ENCODE results near the gene IGSF21.

GRCh38 chr1:18265641-18266040 lies 158.0 kb downstream of the IGSF21 start:
- TF ChIP-seq YY1 (IDR thresholded peaks at IDR 0.05; ENCODE audit: low read depth): no peak
- TF ChIP-seq IRF3 (IDR thresholded peaks at IDR 0.05; ENCODE audit: low read depth, low read length): no peak
- TF ChIP-seq NRF1 (IDR thresholded peaks at IDR 0.05; ENCODE audit: low read depth, low read length): no peak
- no peak for TF ChIP-seq CTCF (IDR thresholded peaks at IDR 0.05)
- TF ChIP-seq TAF1 (IDR thresholded peaks at IDR 0.05; ENCODE audit: borderline replicate concordance, low read depth, low read length): no peak
- no peak for TF ChIP-seq RAD21 (IDR thresholded peaks at IDR 0.05; ENCODE audit: low read length)
- no peak for TF ChIP-seq MAX (IDR thresholded peaks at IDR 0.05; ENCODE audit: low read depth)
- no peak for TF ChIP-seq RXRA (IDR thresholded peaks at IDR 0.05; ENCODE audit: borderline replicate concordance, low read depth)
- TF ChIP-seq POLR2AphosphoS5 (IDR thresholded peaks at IDR 0.05; ENCODE audit: low read depth, low read length): no peak
- TF ChIP-seq TCF12 (IDR thresholded peaks at IDR 0.05): no peak
- no peak for TF ChIP-seq SMC3 (IDR thresholded peaks at IDR 0.05; ENCODE audit: low read depth, low read length)
- TF ChIP-seq SIN3A (IDR thresholded peaks at IDR 0.05; ENCODE audit: borderline replicate concordance, low read depth, low read length): no peak
- TF ChIP-seq EP300 (IDR thresholded peaks at IDR 0.05; ENCODE audit: borderline replicate concordance in 1 of 2, low read depth in 1 of 2, low read length in 1 of 2): no peak
- no peak for TF ChIP-seq CHD2 (IDR thresholded peaks at IDR 0.05; ENCODE audit: low read length, partially characterized antibody)
